HS-5 (cell line): Measurements from ENCODE around the gene DPEP2.
"Not testable (repeated sequence)": the region's sequence is repeated elsewhere in the genome, so short reads cannot be mapped to it uniquely, and the experiment has no call there.

Source experiments
- DNase-seq: peaks from one replicate; pipeline ENCODE4 v3.0.0-alpha.2; 2012; ENCODE audit warnings: low read depth

Gene DPEP2

DNA sequence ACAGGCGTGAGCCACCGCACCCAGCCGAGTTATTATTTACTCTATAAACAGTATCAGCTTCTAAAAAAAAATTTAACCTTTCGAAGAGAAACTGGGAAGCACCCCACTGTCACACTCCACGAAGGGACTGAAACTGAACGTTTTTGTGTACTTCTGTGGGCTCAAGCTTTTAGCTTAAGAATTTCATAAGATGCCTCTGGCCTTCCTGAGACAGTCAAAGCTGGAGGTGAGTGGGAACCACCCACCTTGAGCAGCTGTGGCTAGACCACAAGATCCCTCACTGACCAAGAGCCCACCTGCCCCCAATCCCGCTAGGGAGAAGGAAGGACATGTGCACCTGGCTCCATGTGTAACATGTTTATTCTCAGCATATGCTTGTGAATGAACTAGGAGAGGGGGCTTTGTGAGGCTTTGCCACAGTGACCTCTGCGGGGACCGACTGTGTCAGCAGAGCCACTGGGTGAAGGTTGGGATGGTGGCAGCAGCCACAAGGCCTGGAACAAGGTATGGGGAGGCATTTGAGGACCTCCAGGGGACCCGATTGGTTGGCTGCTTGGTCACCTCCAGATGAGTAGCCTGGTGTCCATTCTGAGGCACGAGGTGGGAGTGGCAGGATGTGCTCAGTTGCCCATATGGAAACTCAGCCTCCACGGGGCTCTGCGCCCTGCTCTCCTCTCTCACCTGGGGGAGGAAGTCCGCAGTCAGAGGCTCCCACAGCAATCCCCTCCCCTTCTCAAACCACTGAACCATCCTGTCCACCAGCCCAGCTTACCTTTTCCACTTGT is 23.8 kb downstream of the DPEP2 start:
- DNase-seq = no peak

DNA sequence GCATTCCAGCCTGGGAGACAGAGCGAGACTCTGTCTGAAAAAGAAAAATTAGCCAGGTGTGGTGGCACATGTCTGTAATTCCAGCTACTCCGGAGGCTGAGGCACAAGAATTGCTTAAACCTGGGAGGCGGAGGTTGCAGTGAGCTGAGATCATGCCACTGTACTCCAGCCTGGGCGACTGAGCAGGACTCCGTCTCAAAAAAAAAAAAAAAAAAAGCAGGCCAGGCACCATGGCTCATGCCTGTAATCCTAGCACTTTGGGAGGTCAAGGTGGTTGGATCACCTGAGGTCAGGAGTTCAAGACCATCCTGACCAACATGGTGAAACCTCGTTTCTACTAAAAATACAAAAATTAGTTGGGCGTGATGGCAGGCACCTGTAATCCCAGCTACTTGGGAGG is 27.0 kb downstream of the DPEP2 start:
- not testable (repeated sequence) for DNase-seq

DNA sequence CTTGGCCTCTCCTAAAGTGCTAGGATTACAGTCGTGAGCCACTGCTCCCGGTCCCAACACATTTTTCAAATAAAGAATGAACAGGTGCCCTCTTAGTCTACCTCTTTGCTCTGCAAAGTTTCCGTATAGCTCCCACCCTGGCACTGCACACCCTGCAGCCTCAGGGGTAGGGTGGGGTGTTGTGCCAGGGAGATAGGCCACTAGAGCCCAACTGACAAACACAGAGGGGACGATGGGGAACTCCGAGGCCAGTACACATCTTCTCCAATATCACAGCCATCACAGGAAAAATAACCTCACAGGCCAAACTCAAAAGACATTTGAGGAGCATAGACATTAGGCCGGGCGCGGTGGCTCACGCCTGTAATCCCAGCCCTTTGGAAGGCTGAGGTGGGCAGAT is 28.2 kb downstream of the DPEP2 start:
- DNase-seq = no peak

DNA sequence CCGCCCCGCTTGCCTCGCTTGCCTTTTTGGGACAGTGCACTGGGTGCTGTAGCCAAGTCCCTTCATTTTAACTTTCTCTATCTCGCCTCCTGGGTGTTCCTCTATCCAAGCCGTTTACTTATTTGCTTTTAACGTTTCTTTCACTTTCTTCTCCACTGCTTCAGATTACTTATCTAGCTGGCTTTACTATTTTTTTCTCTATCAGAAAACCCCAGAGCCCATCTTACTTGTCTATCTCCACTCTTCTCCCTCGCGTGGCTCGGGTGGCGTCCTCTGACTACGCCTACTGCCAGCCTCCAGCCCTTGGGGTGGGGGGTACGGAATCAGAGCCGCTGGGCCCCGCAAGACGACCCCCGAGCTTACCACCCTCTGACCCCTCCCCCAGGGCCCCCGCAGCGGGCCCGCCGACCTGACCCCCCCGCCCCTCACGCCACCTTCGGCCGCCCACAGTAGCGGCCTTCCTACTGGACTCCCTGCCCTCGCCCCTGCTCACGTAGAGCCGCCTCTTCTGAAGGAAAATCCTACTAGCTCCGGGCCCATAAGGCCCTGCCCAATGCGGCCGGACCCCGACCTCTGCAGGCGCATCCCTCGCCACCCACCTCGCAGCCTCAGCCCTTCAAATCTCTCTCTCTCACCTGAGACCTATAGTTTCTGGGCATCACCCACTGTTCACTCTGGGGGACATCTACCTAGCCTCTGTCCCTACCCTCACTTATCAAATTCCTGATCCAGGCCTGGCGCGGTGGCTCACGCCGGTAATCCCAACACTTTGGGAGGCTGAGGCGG is 29.8 kb downstream of the DPEP2 start:
- DNase-seq = no peak

DNA sequence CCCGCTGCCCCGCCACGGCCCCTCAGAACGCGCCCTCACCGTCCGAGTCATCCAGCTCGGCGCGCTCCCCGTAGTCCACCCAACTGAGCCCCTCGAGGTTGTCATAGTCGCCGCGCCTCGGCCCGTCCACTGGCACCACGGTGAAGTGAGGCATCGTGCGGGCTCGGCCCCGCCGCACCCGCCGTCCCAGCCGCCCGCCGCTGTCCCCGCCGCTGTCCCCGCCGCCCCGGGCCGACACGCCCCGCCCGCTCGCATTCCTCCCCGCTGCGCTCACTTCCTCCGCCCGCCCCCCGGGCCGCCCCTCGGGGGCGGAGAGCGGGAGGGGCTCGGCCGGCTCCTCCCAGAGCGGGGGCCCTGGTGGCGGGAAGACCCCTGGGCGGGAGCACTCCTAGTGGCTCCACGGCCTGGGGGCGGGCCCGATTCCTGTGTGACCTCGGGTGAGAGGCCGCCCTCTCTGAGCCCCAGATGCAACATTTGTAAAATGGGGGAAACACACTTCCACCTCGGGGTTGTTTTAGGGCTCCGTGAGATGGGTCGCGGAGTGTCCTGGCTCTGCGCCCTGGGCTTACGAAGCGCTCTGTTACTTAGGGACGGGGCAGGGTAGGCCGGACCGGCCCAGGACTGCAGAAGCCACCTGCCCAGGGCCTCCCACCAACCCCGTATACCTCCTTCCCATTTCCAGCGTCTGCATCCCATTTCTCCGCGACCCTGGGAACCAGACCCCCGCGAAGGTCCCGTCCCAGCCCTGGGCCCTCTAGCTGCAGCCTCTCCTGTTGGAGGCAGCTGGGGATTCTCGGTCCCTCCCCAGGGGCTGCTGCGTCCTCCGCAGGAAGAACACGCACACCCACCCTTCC is 30.7 kb downstream of the DPEP2 start, which contains the start of gene SLC12A4:
TSS of gene SLC12A4 (minus strand) at position 238 of the 854 bp plus-strand sequence. CDS start at position 154, 84 bp downstream.
- DNase-seq = no peak

DNA sequence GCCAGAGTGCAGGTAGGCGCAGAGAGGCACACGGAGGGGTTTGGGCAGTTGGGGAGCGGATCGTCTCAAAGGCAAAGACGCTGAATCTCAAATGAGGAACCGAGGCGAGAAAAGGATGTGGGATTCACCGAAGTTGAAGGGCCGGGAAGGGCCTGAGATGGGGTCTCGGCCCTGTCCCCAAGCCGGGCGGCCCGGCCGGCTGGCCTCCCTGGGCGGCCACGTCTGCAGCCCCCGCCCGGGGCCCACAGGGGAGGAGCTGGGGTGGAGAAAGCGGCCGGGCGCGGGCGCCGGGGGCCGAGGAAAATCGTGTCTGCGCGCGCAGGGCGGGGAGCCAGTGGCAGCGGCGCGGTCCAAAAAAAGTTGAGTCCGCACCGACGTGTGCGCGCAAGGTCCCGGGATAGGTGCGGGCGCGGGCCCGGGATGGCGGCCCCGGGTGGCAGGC is 31.3 kb downstream of the DPEP2 start:
- DNase-seq = no peak

DNA sequence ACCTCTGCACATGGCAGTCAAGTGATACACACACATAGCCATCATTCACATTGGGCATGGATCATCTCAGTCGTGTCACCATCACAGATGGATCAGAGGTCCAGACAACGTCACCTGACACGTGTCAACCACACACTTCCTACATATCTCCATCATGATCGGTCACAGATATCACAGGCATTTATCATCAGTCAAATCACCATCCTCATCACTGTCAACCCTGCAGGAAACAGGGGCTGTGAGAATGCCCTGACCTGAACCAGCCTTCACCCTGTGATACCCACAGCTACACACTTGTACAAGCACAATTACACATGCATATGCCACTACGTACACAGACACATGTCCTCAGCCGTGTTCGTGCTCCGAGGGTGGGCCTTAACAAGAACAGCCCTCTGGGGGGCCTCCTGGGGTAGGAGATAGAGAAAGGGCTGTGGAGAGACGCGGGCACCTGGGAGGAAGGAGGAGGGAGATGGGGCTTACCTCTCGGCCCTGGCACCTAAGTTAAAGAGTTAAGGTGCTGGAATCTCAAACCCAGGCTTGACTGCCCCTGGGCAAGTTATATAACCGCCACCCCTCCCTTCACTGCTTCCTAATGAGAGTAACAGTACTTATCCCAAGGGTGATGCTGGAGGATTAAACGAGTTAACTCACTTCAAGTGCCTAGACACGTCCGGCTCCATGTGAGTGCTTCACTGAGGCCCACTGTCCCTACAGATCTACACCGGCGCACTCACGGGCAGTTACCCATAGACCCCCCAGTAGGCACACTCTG is 31.9 kb downstream of the DPEP2 start:
- DNase-seq = no peak

DNA sequence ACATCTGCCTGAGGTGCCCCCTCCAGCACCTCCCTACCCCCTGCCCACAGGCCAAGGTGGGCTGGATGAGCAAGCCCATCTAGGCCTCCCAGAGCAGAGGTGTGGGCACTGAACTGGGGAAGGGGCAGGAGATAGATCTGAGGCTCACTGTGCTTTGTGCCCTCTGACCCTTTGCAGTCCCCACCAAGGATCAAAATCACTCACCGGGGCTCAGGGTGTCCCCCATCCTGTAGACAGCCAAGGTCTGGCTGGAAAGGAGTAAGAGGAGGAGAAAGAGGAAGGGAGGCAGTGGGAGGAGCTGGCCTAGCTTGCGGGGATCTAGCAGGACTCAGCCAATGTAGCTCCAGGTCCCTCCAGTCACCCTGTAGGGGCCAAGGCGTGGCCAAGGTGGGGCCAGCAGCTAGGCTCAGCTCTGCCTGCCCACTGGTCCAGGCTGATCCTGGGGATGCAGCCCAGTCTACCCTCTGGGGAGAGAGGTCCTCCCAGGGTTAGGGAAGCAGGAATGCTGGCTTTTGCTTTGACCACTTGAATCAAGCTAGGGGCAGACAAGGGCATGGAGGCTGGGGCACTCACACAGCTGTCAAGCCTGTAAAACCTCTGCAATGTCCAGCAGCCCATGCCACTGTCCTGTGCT is 32.6 kb downstream of the DPEP2 start:
- DNase-seq = no peak

DNA sequence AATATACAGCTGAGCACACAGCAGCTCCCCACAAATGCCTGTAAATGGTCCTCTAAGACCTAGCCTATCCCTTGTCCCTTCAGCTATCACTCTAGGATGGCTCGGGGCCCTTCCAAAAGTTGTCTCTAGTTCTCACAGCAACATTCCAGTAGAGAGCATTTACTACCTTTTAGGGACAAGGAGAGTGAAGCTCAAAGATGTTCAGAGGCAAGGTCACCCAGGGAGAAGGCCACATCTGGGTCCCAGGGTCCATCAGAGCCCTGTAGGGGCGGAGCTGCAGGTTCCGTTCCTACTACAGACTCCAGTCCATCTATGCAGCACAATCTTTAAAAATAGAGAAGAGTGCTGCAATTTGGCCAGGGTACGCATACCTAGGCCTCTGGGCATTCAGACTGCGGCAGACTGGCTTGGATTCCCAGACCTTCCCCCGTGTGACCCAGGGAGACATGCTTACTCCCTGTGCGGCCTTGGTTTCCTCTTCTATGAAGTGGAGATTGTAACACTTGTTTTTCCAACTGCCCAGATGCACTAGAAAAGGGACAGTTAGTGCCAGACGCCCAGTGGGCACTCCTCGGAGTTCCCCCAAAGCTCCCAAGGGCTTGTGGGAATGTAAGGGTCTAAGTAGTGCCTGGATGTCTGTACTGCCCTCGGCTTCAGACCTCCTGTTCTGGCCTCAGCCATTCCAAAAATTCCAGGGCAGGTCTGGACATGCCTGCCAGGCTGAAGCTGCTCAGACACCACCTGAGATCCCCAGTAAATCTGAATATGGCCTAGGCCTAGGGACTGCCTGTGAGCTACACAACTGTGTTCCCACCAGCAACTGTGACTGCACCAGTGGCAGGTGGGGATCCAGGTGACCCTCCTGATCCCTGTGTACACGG is 33.4 kb downstream of the DPEP2 start:
- DNase-seq = no peak

DNA sequence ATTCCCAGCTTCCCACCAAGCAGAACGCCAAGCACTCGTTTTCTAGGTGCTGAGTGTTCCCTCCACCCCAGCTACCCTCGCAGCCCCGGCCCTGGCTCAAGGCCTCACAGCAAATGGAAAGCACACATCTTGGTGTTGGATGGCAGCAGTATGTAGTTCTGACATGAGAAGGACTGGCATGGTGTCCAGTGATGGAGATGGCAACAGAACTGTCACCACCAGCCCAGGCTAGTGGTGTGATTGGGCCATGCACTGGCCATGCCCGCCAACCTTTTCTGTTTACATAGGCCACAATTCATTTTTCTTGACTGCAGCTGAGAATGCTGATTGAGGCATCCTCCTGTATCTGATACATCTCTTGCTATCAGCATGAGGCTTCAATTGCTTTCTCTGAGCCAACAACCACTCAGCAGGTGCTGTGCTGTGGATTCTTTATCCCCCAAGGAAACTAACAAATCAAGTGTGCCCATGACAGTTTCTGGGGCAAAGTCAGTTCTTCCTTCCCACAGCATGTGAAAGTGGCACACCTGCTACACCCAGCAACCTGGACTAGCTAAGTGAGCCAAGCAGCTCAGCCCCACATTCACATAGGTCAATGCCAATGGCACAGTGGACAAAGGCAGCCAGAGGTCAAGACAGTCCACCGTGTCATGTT is 34.7 kb downstream of the DPEP2 start:
- DNase-seq = no peak

DNA sequence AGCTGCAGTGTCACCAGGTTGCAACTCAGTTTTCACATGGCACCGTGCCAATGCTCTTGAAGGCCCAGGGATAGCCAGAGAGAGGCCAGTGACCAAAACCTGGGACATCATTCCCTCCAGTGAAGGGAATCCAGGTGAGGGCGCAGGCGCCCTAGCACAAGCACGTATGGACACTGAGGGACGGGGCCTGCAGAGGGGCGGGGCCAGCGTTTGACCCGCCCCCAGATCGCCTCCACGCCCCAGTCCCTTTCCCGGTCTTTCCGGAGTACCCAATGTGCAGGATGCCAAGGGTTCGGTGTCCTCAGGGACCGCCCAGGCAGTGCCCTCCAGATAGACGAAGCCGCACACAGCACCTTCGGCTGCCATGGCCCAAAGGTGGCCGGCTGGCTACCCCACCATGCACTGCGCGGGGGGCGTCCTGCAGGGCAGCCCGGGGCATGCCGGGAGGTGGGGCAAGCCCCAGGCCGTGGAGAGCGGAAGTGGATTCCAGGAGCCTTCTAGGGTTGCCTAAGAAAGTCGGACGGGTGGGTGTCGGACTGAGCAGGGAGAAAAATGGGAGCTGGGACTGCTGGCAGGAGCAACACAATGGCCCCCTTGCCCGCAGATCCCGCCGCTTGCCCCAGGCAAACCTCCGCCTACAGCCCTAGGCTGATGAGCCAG is 35.5 kb downstream of the DPEP2 start:
- no peak for DNase-seq

DNA sequence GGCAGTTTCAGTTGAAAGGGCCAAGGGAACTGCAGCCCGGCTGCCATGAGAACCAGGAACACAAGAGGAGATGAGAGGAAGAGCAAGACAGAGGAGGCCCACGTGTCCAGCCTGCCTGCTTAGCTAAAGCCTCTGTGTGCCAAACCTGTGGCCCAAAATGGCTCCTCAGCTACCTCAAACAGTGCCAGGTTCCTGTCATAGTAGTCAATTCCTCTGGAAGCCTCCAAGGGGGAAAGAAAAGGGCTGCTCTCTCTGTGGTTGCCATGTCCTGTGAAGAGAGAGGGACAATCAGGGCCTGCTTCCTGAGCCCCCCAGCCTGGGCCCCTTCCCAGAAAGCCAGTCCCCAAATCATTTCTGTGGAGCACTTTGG is 36.0 kb downstream of the DPEP2 start:
- no peak for DNase-seq

DNA sequence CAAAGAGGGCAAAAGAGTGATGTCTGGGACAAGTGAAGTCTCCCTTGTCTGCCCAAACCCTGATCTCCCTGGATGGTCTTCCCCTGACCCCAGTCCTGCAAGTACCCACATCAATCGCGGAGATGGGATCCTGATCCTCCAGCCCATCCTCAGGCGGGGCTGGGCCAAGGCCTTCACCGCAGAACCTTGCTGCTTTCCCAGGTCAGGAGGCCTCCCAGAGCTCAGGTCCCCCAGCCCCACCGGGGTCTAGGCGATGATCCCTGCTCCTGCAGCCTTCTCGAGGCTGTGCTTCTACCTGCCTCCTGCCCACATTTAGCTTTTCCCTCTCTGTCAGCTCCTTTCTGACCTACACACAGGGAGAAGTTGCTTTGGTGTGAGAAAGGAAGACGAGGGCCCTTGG is 37.1 kb downstream of the DPEP2 start:
- DNase-seq = no peak

DNA sequence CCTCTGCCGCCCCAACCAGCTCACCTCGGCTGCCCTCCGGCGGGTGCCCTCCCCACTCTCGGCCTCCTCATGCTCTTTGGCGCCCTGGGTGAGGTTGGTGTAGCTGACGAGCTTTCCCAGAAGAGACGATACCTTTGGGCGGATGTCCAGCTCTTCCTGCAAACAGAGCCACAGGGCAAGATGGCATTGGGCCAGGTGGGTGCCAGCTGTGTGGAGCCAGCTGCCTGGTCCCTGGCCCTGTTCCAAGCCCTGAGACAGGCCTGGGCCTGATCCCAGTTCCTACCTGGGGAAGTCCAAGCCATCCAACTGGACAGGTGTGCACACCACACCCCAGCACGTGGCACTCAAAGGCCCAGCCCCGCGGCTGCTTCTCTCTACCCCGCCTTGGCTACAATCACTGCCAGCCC is 37.7 kb downstream of the DPEP2 start:
- no peak for DNase-seq

DNA sequence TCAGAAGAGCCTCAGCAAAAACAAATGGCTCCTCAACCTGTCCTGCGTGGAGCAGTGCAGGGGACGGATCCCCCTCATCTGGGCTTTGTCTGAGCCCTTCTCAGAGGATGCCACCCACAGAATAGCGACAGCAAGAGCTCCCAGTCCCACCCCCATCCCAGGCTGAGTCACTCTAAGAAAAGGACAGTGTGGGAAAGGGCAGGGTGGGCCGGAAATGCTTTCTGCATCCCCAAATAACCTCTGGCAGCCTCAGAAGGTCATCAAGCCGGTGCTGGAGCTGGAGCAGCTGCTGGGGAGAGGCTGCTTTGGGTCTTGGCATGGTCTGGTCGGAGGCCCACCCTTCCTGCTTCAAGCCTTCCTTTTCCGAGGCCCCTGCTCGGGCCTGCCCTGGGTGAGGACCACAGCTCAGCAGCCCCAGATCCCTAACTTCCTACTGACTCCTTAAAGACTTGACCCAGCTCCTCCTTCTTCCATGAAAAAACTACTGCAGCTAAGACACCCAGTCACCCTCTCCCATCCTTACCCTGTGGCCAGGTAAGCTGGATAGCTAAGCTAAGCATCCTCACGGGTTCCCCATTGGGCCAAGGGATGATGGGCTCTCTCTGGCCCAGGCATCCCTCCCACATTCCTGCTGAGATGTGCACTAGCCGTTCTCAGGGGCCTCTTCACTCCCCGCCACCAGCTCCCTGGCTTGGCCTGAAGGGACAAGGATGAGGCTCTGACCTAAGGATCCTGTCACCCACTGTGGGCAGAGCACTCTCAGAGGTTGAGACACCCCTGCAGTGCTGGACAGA is 39.6 kb downstream of the DPEP2 start:
- DNase-seq = no peak

DNA sequence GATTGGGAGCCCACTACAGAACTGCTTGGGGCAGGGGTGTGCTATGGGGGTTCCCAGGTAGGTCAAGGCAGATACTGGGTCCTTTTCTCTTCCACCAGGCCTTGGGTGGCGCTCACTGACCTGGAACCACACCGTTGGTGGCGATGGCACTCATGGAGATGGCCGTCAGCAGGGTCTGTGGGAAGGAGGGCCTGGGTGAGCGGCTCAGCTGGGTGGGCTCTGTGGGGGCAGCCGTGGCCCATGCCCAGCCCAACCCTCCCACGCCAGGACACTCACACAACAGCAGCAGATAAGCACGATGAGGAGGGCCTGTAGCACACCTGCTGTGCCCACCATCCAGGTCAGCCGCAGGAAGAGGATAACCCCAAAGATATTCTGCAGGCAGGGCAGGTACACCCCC is 41.7 kb downstream of the DPEP2 start:
- DNase-seq = no peak

DNA sequence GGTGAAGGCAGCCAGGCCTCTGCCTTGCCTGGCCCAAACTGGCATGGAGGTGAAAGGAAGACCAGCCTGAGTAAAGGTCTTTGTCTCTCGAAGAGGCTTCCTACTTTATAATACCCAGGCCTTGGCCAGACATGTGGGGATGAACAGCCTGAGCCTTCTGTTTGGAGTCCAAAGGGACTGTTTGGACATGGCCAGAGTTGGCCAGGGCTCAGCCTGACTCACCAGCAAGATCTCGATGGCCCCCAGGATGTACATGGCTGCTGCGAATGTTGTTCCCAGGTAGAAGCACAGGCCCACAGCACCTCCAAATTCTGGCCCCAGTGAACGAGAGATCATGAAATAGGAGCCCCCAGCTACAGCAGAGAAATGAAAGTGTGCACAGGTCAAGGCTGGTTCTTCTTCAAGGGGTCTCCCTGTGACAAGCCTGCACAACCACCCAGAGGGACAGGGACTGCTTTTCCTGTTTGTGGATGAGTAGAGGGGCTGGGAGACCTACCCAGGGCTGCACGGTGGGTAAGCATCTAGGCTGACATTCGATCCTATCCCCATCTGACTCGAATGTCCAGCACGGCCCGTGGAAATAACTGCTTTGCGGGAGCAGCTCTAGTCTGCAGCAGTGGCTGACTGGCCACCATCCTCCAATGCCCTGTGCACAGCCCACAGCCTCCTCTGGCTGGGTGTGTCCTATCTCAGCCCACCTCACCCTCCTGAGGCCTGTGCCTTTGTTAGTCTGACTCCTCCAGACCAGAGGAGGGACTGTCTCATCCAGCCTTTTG is 44.7 kb downstream of the DPEP2 start:
- no peak for DNase-seq
